Endodermal cell (in vitro differentiated cells): ENCODE measurements around the gene TBC1D8. TPM values are rescaled to one million over a fixed set of nuclear protein-coding genes. Genes with fewer than 3 reads are reported as not detected.

Source experiments
- DNase-seq: peaks from one replicate; pipeline ENCODE4 v3.0.0-alpha.2; 2017
- H3K27ac ChIP-seq: 2 replicates; pipeline ENCODE4 v1.5.1; 2013; ENCODE audit warnings: mild to moderate bottlenecking, low read depth, low read length, moderate library complexity
- H3K27me3 ChIP-seq: 2 replicates; pipeline ENCODE4 v1.6.1; 2013; ENCODE audit warnings: mild to moderate bottlenecking, low read length, moderate library complexity; ENCODE audit not compliant: insufficient read depth, control insufficient read depth, poor library complexity, severe bottlenecking
- H3K36me3 ChIP-seq: 2 replicates; pipeline ENCODE4 v1.7.0; 2013; ENCODE audit warnings: mild to moderate bottlenecking, low read length, moderate library complexity; ENCODE audit not compliant: control insufficient read depth, insufficient read depth
- H3K4me1 ChIP-seq: one replicate; pipeline ENCODE4 v1.7.0; 2013; ENCODE audit warnings: low read length; ENCODE audit not compliant: control insufficient read depth, insufficient read depth
- H3K4me3 ChIP-seq: 2 replicates; pipeline ENCODE4 v1.5.1; 2013; ENCODE audit warnings: mild to moderate bottlenecking, low read length, moderate library complexity
- H3K9ac ChIP-seq: 2 replicates; pipeline ENCODE4 v1.6.1; 2013; ENCODE audit warnings: mild to moderate bottlenecking, low read length, moderate library complexity; ENCODE audit not compliant: poor library complexity, severe bottlenecking; ENCODE audit errors: extremely low read depth
- H3K9me3 ChIP-seq: 2 replicates; pipeline ENCODE4 v1.6.1; 2013; ENCODE audit warnings: mild to moderate bottlenecking, low read length, moderate library complexity; ENCODE audit not compliant: control insufficient read depth
- H3K27ac Mint-ChIP-seq: 2 replicates; pipeline ENCODE4 v1.8.0; 2020; ENCODE audit warnings: mixed read lengths
- H3K27me3 Mint-ChIP-seq: 2 replicates; pipeline ENCODE4 v1.8.0; 2021; ENCODE audit warnings: mild to moderate bottlenecking, mixed read lengths; ENCODE audit not compliant: insufficient read depth
- H3K36me3 Mint-ChIP-seq: 2 replicates; pipeline ENCODE4 v1.8.0; 2020; ENCODE audit warnings: low read depth, mixed read lengths
- H3K4me1 Mint-ChIP-seq: 2 replicates; pipeline ENCODE4 v1.8.0; 2020; ENCODE audit warnings: mixed read lengths
- H3K4me3 Mint-ChIP-seq: 2 replicates; pipeline ENCODE4 v1.8.0; 2020; ENCODE audit warnings: mild to moderate bottlenecking, moderate library complexity, mixed read lengths
- H3K9me3 Mint-ChIP-seq: 2 replicates; pipeline ENCODE4 v1.8.0; 2020; ENCODE audit warnings: mild to moderate bottlenecking, mixed read lengths
- WGBS, 2 experiments: methylation state at CpG; one replicate each; pipeline versions ENCODE4 v1.1.5 to v1.1.7; 2013; ENCODE audit warnings: missing lambda C conversion rate in 2 of 2, mixed read lengths in 1 of 2; ENCODE audit not compliant: insufficient coverage in 1 of 2, insufficient read length in 1 of 2; 5-methylcytosine and 5-hydroxymethylcytosine counted together
- total RNA-seq, 2 donors: library from RNA; stranded (reverse); fragmentation: NEBNext Ultra II Directional in 1 of 2; extraction: Animal tissue kit (Norgen Biotek cat#: 25700) in 1 of 2; gene quantifications; 2 replicates in 1 of 2; 3 replicates in 1 of 2; pipeline ENCODE4 v1.2.1, GENCODE V29; 2021
- TF ChIP-seq, protein P1 (sequence below): fragments of 200-600 bp; sonication (generic); conservative IDR thresholded peaks from 2 replicates; pipeline ENCODE4 v1.5.0; 2021; ENCODE audit warnings: antibody characterized with exemption, mild to moderate bottlenecking

Gene TBC1D8
- total RNA-seq, 2 donors from 2014 or later = 14.4 to 14.5 TPM

DNA sequence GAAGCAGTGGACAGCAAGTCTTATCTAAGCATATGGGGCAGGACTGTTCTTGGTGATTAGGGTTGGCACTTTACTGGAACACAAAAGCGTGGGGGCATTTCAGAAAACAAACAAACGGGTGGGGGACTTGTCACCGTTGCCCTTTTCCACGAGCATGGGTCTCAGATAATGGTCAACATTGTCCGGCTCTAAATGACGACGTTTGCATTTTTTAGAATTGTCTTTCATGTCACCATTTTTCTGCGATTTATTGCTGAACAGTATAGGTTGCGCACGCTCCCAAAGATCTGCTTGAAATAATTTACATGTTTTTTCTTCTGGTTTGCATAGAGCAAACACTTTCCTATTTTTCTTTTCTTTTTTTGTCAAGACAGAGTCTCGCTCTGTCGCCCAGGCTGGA lies 46.6 kb upstream of the TBC1D8 start:
- H3K4me3 ChIP-seq = no peak overlapping the region
- H3K36me3 ChIP-seq = no peaks in the 10 kb centered on the region
- H3K36me3 Mint-ChIP-seq = no peaks in the 10 kb centered on the region
- 95% methylated on average over 10 to 12 of the region's 12 CpGs for WGBS, 2 experiments
- H3K9me3 ChIP-seq = no peaks in the 10 kb centered on the region
- TF ChIP-seq, protein P1, sequence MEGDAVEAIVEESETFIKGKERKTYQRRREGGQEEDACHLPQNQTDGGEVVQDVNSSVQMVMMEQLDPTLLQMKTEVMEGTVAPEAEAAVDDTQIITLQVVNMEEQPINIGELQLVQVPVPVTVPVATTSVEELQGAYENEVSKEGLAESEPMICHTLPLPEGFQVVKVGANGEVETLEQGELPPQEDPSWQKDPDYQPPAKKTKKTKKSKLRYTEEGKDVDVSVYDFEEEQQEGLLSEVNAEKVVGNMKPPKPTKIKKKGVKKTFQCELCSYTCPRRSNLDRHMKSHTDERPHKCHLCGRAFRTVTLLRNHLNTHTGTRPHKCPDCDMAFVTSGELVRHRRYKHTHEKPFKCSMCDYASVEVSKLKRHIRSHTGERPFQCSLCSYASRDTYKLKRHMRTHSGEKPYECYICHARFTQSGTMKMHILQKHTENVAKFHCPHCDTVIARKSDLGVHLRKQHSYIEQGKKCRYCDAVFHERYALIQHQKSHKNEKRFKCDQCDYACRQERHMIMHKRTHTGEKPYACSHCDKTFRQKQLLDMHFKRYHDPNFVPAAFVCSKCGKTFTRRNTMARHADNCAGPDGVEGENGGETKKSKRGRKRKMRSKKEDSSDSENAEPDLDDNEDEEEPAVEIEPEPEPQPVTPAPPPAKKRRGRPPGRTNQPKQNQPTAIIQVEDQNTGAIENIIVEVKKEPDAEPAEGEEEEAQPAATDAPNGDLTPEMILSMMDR = no peak
- H3K9ac ChIP-seq = no peak overlapping the region
- H3K27ac ChIP-seq = no peak overlapping the region
- no peaks in the 10 kb centered on the region for H3K27me3 Mint-ChIP-seq
- H3K27me3 ChIP-seq = no peaks in the 10 kb centered on the region
- H3K4me1 ChIP-seq = no peaks in the 10 kb centered on the region
- H3K9me3 Mint-ChIP-seq = no peaks in the 10 kb centered on the region
- no peaks in the 10 kb centered on the region for H3K4me1 Mint-ChIP-seq
- no peak overlapping the region for H3K27ac Mint-ChIP-seq
- no peak overlapping the region for H3K4me3 Mint-ChIP-seq
- no peak for DNase-seq

DNA sequence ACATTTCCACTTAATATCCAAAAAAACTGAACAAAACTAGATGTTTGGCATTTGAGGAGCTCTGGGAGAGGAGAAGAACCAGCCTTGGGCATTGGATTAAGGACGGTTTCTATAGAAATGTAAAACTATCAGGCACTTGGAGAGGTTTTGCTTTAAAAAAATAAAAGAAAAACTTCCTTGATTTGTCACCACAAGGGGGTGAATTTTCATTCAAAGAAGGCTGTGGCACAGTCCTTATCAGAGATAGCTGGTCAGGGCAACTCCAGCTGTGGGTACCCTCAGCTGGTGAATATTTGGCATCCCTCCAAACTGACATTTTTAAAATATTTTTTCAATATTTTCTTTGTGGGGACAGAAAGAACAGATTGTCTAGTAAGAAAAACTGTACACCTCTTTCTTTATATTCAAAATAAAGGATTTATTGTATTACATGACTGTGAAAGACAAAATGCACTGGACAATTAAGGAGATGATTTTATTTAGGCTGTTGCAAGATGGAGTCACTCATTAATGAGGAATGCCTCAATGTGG lies 46.1 kb upstream of the TBC1D8 start:
- Mint-ChIP-seq H3K4me3 (no peak overlapping the region), H3K9me3 (no peaks in the 10 kb centered on the region), H3K27me3 (no peaks in the 10 kb centered on the region), H3K27ac (no peak overlapping the region), H3K4me1 (no peaks in the 10 kb centered on the region), H3K36me3 (no peaks in the 10 kb centered on the region)
- H3K27me3 ChIP-seq = no peaks in the 10 kb centered on the region
- H3K4me1 ChIP-seq = no peaks in the 10 kb centered on the region
- no peak overlapping the region for H3K4me3 ChIP-seq
- TF ChIP-seq, protein P1 = peak; percentile 60
- no peak overlapping the region for H3K9ac ChIP-seq
- H3K9me3 ChIP-seq = no peaks in the 10 kb centered on the region
- H3K36me3 ChIP-seq = no peaks in the 10 kb centered on the region
- DNase-seq = no peak
- WGBS, 2 experiments = 69 to 83% methylated on average over 1 of the region's 1 CpG
- no peak overlapping the region for H3K27ac ChIP-seq

DNA sequence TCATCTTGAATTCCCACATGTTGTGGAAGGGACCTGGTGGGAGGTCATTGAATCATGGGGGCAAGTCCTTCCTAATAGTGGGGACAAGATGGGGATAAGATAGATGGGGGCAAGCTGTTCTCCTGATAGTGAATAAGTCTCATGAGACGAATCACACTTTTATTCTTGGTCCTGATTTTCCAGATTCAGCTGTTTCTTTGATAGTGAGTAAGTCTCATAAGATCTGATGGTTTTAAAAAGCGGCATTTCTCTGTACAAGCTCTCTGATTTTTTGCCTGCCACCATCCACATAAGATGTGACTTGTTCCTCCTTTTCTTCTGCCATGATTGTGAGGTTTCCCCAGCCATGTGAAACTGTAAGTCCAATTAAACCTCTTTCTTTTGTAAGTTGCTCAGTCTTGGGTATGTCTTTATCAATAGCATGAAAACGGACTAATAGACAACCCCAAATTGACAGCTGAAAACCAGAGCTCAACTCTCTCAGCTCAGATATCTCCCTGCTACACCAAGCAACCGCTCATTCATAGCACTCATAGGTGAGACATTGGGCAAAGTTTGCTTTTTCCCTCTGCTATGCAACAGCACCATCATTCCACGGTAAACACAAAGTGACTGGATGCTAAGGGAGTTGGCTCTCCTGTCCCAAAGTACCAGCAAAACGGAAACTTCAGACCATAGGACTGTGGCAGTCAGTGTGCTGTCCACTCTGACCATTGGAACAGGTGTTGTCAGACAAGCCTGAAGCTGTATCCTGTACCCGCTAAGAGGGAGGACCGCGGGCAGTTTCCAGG lies 44.9 kb upstream of the TBC1D8 start:
- peaks cover 3% of the 10 kb centered on the region for H3K4me1 Mint-ChIP-seq
- H3K27me3 ChIP-seq = no peaks in the 10 kb centered on the region
- 85 to 92% methylated on average over 6 to 9 of the region's 9 CpGs for WGBS, 2 experiments
- no peaks in the 10 kb centered on the region for H3K27me3 Mint-ChIP-seq
- no peak for DNase-seq
- H3K9me3 ChIP-seq = no peaks in the 10 kb centered on the region
- H3K4me3 Mint-ChIP-seq = no peak overlapping the region
- H3K27ac ChIP-seq = no peak overlapping the region
- no peaks in the 10 kb centered on the region for H3K36me3 ChIP-seq
- TF ChIP-seq, protein P1 = no peak
- no peak overlapping the region for H3K4me3 ChIP-seq
- H3K9me3 Mint-ChIP-seq = no peaks in the 10 kb centered on the region
- no peak overlapping the region for H3K9ac ChIP-seq
- H3K36me3 Mint-ChIP-seq = no peaks in the 10 kb centered on the region
- H3K4me1 ChIP-seq = no peaks in the 10 kb centered on the region
- no peak overlapping the region for H3K27ac Mint-ChIP-seq
